Endometrial microvascular endothelial cells (primary cell): ENCODE results near the gene FAM149B1. TPM values are rescaled to one million over a fixed set of nuclear protein-coding genes. Genes with fewer than 3 reads are reported as not detected.

ENCODE experiments used
- in situ Hi-C: cut with HindIII; loops from 2 replicates; pipeline ENCODE4 v1.10.0; 2017; ENCODE audit warnings: low sequenced_read_pairs, low pct_unique_long_range_greater_than_20kb; ENCODE audit errors: inconsistent ontology term
- total RNA-seq: library from RNA; depleted of rRNA; stranded (reverse); fragments of >200 nt; gene quantifications from one replicate; pipeline ENCODE4 v1.2.3, GENCODE V29; 2015; ENCODE audit errors: inconsistent ontology term

FAM149B1 gene
- total RNA-seq, 1 donor from 2014 or later, result 17.1 TPM

GRCh38 chr10:73168465-73168803, 515 bp downstream of the FAM149B1 start:
- in situ Hi-C loops, result no loop called here

- in situ Hi-C loops, result no loop called here
These were observed 1.4 kb downstream of the FAM149B1 start for GRCh38 chr10:73169320-73169719.

- in situ Hi-C loops, result no loop called here
These were observed 4.9 kb downstream of the FAM149B1 start for GRCh38 chr10:73172867-73173266.

GRCh38 chr10:73174148-73174925, 6.4 kb downstream of the FAM149B1 start:
- in situ Hi-C loops, result no loop called here

GRCh38 chr10:73182568-73182967, 14.6 kb downstream of the FAM149B1 start:
- in situ Hi-C loops, result no loop called here

GRCh38 chr10:73183667-73184281, 15.9 kb downstream of the FAM149B1 start:
- in situ Hi-C loops, result no loop called here

GRCh38 chr10:73186266-73186665, 18.3 kb downstream of the FAM149B1 start:
- in situ Hi-C loops, result no loop called here

- in situ Hi-C loops, result no loop called here
These were observed 22.3 kb downstream of the FAM149B1 start for GRCh38 chr10:73190188-73190587.

GRCh38 chr10:73205081-73205480, 37.2 kb downstream of the FAM149B1 start:
- in situ Hi-C loops, result no loop called here

GRCh38 chr10:73205890-73206289, 38.0 kb downstream of the FAM149B1 start:
- in situ Hi-C loops, result no loop called here

- in situ Hi-C loops, result no loop called here
These were observed 38.5 kb downstream of the FAM149B1 start for GRCh38 chr10:73206385-73206784.

GRCh38 chr10:73207883-73208282, 40.0 kb downstream of the FAM149B1 start:
- in situ Hi-C loops, result no loop called here

GRCh38 chr10:73209705-73210104, 41.8 kb downstream of the FAM149B1 start:
- in situ Hi-C loops, result no loop called here

- in situ Hi-C loops, result no loop called here
These were observed 42.6 kb downstream of the FAM149B1 start for GRCh38 chr10:73210395-73211105.

- in situ Hi-C loops, result no loop called here
These were observed 43.3 kb downstream of the FAM149B1 start for GRCh38 chr10:73211106-73211811.

- in situ Hi-C loops, result no loop called here
These were observed 47.8 kb downstream of the FAM149B1 start for GRCh38 chr10:73215749-73216148.

GRCh38 chr10:73217628-73218027, 49.7 kb downstream of the FAM149B1 start:
- in situ Hi-C loops, result no loop called here

- in situ Hi-C loops, result no loop called here
These were observed 50.7 kb downstream of the FAM149B1 start for GRCh38 chr10:73218431-73219191.

GRCh38 chr10:73219384-73219783, 51.5 kb downstream of the FAM149B1 start:
- in situ Hi-C loops, result no loop called here
